HG03095 (cell line): ENCODE measurements around the gene DEPDC5.

Source experiments
- ATAC-seq: cut with Tn5 transposase; IDR thresholded peaks from one replicate; pipeline ENCODE4 v1.9.1; 2021; ENCODE audit warnings: moderate library complexity; ENCODE audit not compliant: unreplicated experiment

Gene DEPDC5

GRCh38 chr22:31846161-31847115 lies 92.6 kb downstream of the DEPDC5 start:
- no peak for ATAC-seq

- no peak for ATAC-seq
Measured at GRCh38 chr22:31848411-31848810, 94.6 kb downstream of the DEPDC5 start.

- no peak for ATAC-seq
Measured at GRCh38 chr22:31850135-31850534, 96.3 kb downstream of the DEPDC5 start.

- no peak for ATAC-seq
Measured at GRCh38 chr22:31852691-31853421, 99.0 kb downstream of the DEPDC5 start.

- no peak for ATAC-seq
Measured at GRCh38 chr22:31853736-31854495, 100.1 kb downstream of the DEPDC5 start.

GRCh38 chr22:31857247-31857646 lies 103.4 kb downstream of the DEPDC5 start:
- no peak for ATAC-seq

- no peak for ATAC-seq
Measured at GRCh38 chr22:31861226-31861840, 107.5 kb downstream of the DEPDC5 start.

GRCh38 chr22:31866918-31867317 lies 113.1 kb downstream of the DEPDC5 start:
- ATAC-seq, result no peak

- no peak for ATAC-seq
Measured at GRCh38 chr22:31867386-31868153, 113.8 kb downstream of the DEPDC5 start.

GRCh38 chr22:31869739-31870138 lies 115.9 kb downstream of the DEPDC5 start:
- ATAC-seq, result no peak

- no peak for ATAC-seq
Measured at GRCh38 chr22:31870890-31871289, 117.1 kb downstream of the DEPDC5 start.

- no peak for ATAC-seq
Measured at GRCh38 chr22:31871480-31871879, 117.7 kb downstream of the DEPDC5 start.

- no peak for ATAC-seq
Measured at GRCh38 chr22:31872209-31872608, 118.4 kb downstream of the DEPDC5 start.

- ATAC-seq, result no peak
Measured at GRCh38 chr22:31874821-31875220, 121.0 kb downstream of the DEPDC5 start.

GRCh38 chr22:31876156-31876920 lies 122.5 kb downstream of the DEPDC5 start:
- ATAC-seq, result no peak

GRCh38 chr22:31879585-31879984 lies 125.8 kb downstream of the DEPDC5 start:
- no peak for ATAC-seq

GRCh38 chr22:31881200-31881599 lies 127.4 kb downstream of the DEPDC5 start:
- ATAC-seq, result no peak

GRCh38 chr22:31881865-31882264 lies 128.0 kb downstream of the DEPDC5 start:
- ATAC-seq, result no peak

- ATAC-seq, result no peak
Measured at GRCh38 chr22:31882971-31883370, 129.2 kb downstream of the DEPDC5 start.
